HCT116 (cell line): ENCODE measurements around the gene PEAK3.

Experiments used
- ATF3 ChIP-seq: IDR thresholded peaks from 2 replicates; pipeline ENCODE4 v1.6.1; 2012
- CTCF ChIP-seq, 3 experiments: fragments of 200-600 bp in 1 of 3; sonication (generic) in 1 of 3; IDR thresholded peaks in 2 of 3; conservative IDR thresholded peaks in 1 of 3; 2 replicates each; pipeline ENCODE4 v1.5.1; 2012 to 2017; ENCODE audit warnings: low read depth in 2 of 3, low read length in 2 of 3, antibody characterized with exemption in 1 of 3, borderline replicate concordance in 1 of 3, control low read depth in 1 of 3, mild to moderate bottlenecking in 1 of 3, mixed read lengths in 1 of 3, mixed run types in 1 of 3, moderate library complexity in 1 of 3; ENCODE audit not compliant: insufficient read depth in 1 of 3
- ELF1 ChIP-seq: IDR thresholded peaks from 2 replicates; pipeline ENCODE4 v1.6.1; 2012; ENCODE audit warnings: low read depth, borderline replicate concordance
- EZH2 ChIP-seq: fragments of 200-600 bp; sonication (generic); IDR thresholded peaks from 2 replicates; pipeline ENCODE4 v1.6.1; 2017; ENCODE audit warnings: antibody characterized with exemption, mixed run types
- EZH2phosphoT487 ChIP-seq: fragments of 200-600 bp; IDR thresholded peaks from 2 replicates; pipeline ENCODE4 v1.6.1; 2018; ENCODE audit warnings: antibody characterized with exemption, borderline replicate concordance
- POLR2A ChIP-seq: IDR thresholded peaks from 2 replicates; pipeline ENCODE4 v1.7.0; 2011; ENCODE audit warnings: borderline replicate concordance; ENCODE audit not compliant: insufficient read depth, insufficient read length; ENCODE audit errors: extremely low read depth
- POLR2AphosphoS5 ChIP-seq: IDR thresholded peaks from 2 replicates; pipeline ENCODE4 v1.6.1; 2011; ENCODE audit warnings: mild to moderate bottlenecking, low read depth, low read length, moderate library complexity
- RAD21 ChIP-seq: IDR thresholded peaks from 2 replicates; pipeline ENCODE4 v1.6.1; 2012; ENCODE audit warnings: low read depth, mild to moderate bottlenecking
- SIN3A ChIP-seq: IDR thresholded peaks from 2 replicates; pipeline ENCODE4 v1.6.1; 2012; ENCODE audit warnings: low read depth
- TCF7L2 ChIP-seq: IDR thresholded peaks from 2 replicates; pipeline ENCODE4 v1.7.0; 2011; ENCODE audit warnings: borderline replicate concordance, inconsistent platforms; ENCODE audit not compliant: insufficient read depth, insufficient read length; ENCODE audit errors: extremely low read depth
- YY1 ChIP-seq: IDR thresholded peaks from 2 replicates; pipeline ENCODE4 v1.6.1; 2011; ENCODE audit warnings: low read length, low read depth, moderate library complexity, mild to moderate bottlenecking; ENCODE audit not compliant: insufficient replicate concordance; ENCODE audit errors: extremely low read depth
- TF ChIP-seq, protein P1 (sequence below): IDR thresholded peaks from 2 replicates; pipeline ENCODE4 v1.6.1; 2012

DNA sequence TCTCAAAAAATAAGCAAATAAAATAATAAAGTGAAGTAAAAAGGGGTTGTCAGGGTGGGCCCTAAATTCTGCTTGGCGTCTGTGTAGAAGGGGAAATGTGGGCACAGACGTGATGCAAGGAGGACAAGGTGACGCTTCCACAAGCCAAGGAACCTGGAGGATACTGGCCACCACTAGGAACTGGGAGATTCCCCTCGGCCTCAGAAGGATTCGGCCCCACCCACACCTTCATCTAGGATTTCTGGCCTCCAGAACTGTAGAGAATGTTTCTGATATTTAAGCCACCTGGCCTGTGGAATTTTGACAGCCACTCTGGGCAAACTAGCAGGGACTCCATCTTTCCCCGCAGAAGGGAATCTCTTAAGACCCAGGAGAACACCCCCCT, 47.0 kb downstream of the PEAK3 start:
- TF ChIP-seq CTCF (IDR thresholded peaks at IDR 0.05 in 2 of 3, conservative IDR thresholded peaks at IDR 0.05 in 1 of 3; ENCODE audit: borderline replicate concordance in 1 of 3, insufficient read depth in 1 of 3, low read depth in 2 of 3, low read length in 2 of 3), result no peak
- no peak for TF ChIP-seq RAD21
- no peak for TF ChIP-seq YY1
- no peak for TF ChIP-seq TCF7L2
- TF ChIP-seq EZH2, result no peak
- no peak for TF ChIP-seq ELF1
- no peak for TF ChIP-seq POLR2A
- no peak for TF ChIP-seq ATF3
- TF ChIP-seq POLR2AphosphoS5, result no peak
- TF ChIP-seq EZH2phosphoT487, result no peak
- no peak for TF ChIP-seq SIN3A
- TF ChIP-seq, protein P1, sequence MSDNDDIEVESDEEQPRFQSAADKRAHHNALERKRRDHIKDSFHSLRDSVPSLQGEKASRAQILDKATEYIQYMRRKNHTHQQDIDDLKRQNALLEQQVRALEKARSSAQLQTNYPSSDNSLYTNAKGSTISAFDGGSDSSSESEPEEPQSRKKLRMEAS, result no peak
